Measurements from ENCODE around the gene KIAA0825. TPM values are rescaled to one million over a fixed set of nuclear protein-coding genes. Genes with fewer than 3 reads are reported as not detected.

KIAA0825 gene
- polyA plus RNA-seq, 1 of the 3 experiments (the other 2 are of a cell fraction), result 0.61 TPM

DNA sequence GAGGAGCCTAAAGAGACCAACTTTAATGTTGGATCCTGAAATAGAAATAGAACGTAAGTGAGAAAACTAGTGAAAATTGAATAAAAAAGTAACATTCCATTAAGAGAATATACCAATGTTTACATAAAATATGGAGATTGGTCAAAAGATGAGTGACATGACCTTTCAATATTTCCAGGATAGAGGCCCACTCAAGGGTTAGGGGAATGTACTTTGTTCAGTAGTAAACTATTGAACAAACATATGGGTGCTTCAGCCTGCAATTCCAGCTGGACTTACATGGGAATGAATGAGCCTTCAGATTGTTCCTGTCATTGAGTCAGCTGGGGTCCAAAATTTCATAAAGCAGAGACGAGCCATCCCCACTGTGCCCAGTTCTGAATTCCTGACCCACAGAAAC is 505.3 kb downstream of the KIAA0825 start:
- H3K9me2 ChIP-seq, result no peaks in the 10 kb centered on the region
- H4K20me1 ChIP-seq (ENCODE audit: insufficient read depth), result no peaks in the 10 kb centered on the region
- ChIA-PET POLR2A (no interaction called here), CTCF (interaction anchor here (1.5 kb wide), 1 partner anchor 69 kb away, joined by 4 read pairs; no protein-coding TSS in a partner anchor)
- no peaks in the 10 kb centered on the region for H3K36me3 ChIP-seq (replicated peaks in 1 of 2; ENCODE audit: control insufficient read depth in 1 of 2, insufficient read depth in 2 of 2, low read length in 1 of 2)
- no peak overlapping the region for H3K4me2 ChIP-seq
- peaks cover 0 to 4% of the 10 kb centered on the region in 2 experiments; a peak in 2 of 4 replicates for H3K4me1 ChIP-seq (ENCODE audit: control insufficient read depth in 1 of 2, insufficient read depth in 2 of 2, low read depth in 1 of 2, low read length in 1 of 2)
- peak overlapping the region; percentile 54; the same call in 1 of the 2 replicates for H2AFZ ChIP-seq (ENCODE audit: low read depth)
- no peak for DNase-seq
- no peak overlapping the region for H3K4me3 ChIP-seq (ENCODE audit: low read depth in 2 of 2, low read length in 1 of 2)
- peaks cover 23% of the 10 kb centered on the region for H3K79me2 ChIP-seq (ENCODE audit: insufficient read depth)
- no peak overlapping the region for H3K27ac ChIP-seq (ENCODE audit: low read depth in 2 of 2, low read length in 1 of 2)
- H3K9me3 ChIP-seq, result no peaks in the 10 kb centered on the region
- H3F3A ChIP-seq (replicated peaks; ENCODE audit: insufficient read depth), result no peaks in the 10 kb centered on the region
- TF ChIP-seq, protein P1, sequence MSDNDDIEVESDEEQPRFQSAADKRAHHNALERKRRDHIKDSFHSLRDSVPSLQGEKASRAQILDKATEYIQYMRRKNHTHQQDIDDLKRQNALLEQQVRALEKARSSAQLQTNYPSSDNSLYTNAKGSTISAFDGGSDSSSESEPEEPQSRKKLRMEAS (IDR thresholded peaks at IDR 0.05; ENCODE audit: low read depth), result no peak
- no peak for TF ChIP-seq SMC3 (IDR thresholded peaks at IDR 0.05; ENCODE audit: low read depth, low read length)
- TF ChIP-seq, protein P2, sequence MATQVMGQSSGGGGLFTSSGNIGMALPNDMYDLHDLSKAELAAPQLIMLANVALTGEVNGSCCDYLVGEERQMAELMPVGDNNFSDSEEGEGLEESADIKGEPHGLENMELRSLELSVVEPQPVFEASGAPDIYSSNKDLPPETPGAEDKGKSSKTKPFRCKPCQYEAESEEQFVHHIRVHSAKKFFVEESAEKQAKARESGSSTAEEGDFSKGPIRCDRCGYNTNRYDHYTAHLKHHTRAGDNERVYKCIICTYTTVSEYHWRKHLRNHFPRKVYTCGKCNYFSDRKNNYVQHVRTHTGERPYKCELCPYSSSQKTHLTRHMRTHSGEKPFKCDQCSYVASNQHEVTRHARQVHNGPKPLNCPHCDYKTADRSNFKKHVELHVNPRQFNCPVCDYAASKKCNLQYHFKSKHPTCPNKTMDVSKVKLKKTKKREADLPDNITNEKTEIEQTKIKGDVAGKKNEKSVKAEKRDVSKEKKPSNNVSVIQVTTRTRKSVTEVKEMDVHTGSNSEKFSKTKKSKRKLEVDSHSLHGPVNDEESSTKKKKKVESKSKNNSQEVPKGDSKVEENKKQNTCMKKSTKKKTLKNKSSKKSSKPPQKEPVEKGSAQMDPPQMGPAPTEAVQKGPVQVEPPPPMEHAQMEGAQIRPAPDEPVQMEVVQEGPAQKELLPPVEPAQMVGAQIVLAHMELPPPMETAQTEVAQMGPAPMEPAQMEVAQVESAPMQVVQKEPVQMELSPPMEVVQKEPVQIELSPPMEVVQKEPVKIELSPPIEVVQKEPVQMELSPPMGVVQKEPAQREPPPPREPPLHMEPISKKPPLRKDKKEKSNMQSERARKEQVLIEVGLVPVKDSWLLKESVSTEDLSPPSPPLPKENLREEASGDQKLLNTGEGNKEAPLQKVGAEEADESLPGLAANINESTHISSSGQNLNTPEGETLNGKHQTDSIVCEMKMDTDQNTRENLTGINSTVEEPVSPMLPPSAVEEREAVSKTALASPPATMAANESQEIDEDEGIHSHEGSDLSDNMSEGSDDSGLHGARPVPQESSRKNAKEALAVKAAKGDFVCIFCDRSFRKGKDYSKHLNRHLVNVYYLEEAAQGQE (IDR thresholded peaks at IDR 0.05; ENCODE audit: low read depth, low read length), result no peak
- TF ChIP-seq EZH2phosphoT487 (IDR thresholded peaks at IDR 0.05; ENCODE audit: borderline replicate concordance, low read depth), result no peak
- no peak for TF ChIP-seq MXI1 (IDR thresholded peaks at IDR 0.05; ENCODE audit: low read depth, low read length)
- TF ChIP-seq YY1 (IDR thresholded peaks at IDR 0.05; ENCODE audit: low read depth), result no peak
- TF ChIP-seq ELF1 (IDR thresholded peaks at IDR 0.05), result no peak
- no peak for TF ChIP-seq GABPA (IDR thresholded peaks at IDR 0.05; ENCODE audit: low read depth)
- no peak for TF ChIP-seq RFX5 (IDR thresholded peaks at IDR 0.05; ENCODE audit: low read length)
- no peak for TF ChIP-seq MEF2A (IDR thresholded peaks at IDR 0.05; ENCODE audit: borderline replicate concordance, low read depth)
- TF ChIP-seq TCF12 (IDR thresholded peaks at IDR 0.05), result no peak
- no peak for TF ChIP-seq SIN3A (IDR thresholded peaks at IDR 0.05; ENCODE audit: borderline replicate concordance, low read depth, low read length)
- TF ChIP-seq, protein P3, sequence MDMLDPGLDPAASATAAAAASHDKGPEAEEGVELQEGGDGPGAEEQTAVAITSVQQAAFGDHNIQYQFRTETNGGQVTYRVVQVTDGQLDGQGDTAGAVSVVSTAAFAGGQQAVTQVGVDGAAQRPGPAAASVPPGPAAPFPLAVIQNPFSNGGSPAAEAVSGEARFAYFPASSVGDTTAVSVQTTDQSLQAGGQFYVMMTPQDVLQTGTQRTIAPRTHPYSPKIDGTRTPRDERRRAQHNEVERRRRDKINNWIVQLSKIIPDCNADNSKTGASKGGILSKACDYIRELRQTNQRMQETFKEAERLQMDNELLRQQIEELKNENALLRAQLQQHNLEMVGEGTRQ (IDR thresholded peaks at IDR 0.05; ENCODE audit: borderline replicate concordance, low read depth, low read length), result no peak
- TF ChIP-seq, protein P4, sequence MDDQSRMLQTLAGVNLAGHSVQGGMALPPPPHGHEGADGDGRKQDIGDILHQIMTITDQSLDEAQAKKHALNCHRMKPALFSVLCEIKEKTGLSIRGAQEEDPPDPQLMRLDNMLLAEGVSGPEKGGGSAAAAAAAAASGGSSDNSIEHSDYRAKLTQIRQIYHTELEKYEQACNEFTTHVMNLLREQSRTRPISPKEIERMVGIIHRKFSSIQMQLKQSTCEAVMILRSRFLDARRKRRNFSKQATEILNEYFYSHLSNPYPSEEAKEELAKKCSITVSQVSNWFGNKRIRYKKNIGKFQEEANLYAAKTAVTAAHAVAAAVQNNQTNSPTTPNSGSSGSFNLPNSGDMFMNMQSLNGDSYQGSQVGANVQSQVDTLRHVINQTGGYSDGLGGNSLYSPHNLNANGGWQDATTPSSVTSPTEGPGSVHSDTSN (IDR thresholded peaks at IDR 0.05), result no peak
- no peak for TF ChIP-seq FOXM1 (IDR thresholded peaks at IDR 0.05; ENCODE audit: low read depth)
- no peak for TF ChIP-seq JUND (IDR thresholded peaks at IDR 0.05)
- TF ChIP-seq, protein P5, sequence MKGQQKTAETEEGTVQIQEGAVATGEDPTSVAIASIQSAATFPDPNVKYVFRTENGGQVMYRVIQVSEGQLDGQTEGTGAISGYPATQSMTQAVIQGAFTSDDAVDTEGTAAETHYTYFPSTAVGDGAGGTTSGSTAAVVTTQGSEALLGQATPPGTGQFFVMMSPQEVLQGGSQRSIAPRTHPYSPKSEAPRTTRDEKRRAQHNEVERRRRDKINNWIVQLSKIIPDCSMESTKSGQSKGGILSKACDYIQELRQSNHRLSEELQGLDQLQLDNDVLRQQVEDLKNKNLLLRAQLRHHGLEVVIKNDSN (IDR thresholded peaks at IDR 0.05; ENCODE audit: borderline replicate concordance, low read depth), result no peak
- no peak for TF ChIP-seq POLR2AphosphoS5 (IDR thresholded peaks at IDR 0.05; ENCODE audit: low read depth, low read length)
- H3K9ac ChIP-seq, result no peak overlapping the region
- no peaks in the 10 kb centered on the region for H3K27me3 ChIP-seq (ENCODE audit: insufficient read depth)
- WGBS (ENCODE audit: low lambda C conversion rate), result 92% methylated on average over 2 of the region's 2 CpGs
